DMS53 (cell line): Measurements from ENCODE around the gene DHX32.

ENCODE experiments used
- DNase-seq: peaks from one replicate; lab custom pipeline; 2025; lab: John Stamatoyannopoulos, UW

Gene DHX32

DNA sequence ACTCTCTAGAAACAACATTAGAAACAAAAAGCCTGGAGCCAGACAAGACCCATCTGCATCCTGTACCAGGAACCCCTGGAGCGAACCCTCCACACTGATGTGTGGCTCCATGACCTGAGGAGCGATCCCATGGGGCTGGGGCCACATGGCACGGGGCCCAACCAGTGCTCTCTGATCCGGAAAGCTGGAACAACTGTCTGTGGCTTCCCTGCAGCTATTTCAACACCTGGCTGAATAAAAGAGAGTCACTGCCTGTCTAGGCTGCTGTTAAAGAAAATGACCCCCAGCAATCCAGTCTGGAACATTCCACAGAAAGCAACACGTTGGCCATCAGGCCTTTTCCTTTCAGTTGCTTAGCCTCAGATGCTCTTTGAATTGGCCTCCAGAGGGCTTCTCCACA is 79.0 kb downstream of the DHX32 start:
- DNase-seq: no peak

DNA sequence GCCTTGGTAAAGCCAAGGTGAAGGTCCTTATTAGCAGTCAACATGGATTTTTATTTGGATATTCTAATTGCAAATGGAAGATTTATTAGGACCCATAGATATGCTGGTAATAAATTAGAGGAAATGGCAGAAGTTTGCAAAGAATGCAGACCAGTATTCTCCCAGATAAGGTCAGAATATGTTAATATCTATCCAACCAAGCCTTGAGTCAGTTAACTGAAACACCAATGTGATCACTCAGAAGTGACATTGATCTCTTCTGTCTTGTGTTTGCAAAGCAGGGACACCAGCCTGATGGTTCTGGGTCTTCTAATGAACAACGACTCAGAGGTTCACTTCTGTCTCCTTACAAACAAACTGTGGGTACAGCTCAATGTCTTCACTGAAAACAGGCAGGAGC is 79.5 kb downstream of the DHX32 start:
- DNase-seq: no peak

GRCh38 chr10:125799451-125800182 is 81.5 kb downstream of the DHX32 start:
- no peak for DNase-seq

DNA sequence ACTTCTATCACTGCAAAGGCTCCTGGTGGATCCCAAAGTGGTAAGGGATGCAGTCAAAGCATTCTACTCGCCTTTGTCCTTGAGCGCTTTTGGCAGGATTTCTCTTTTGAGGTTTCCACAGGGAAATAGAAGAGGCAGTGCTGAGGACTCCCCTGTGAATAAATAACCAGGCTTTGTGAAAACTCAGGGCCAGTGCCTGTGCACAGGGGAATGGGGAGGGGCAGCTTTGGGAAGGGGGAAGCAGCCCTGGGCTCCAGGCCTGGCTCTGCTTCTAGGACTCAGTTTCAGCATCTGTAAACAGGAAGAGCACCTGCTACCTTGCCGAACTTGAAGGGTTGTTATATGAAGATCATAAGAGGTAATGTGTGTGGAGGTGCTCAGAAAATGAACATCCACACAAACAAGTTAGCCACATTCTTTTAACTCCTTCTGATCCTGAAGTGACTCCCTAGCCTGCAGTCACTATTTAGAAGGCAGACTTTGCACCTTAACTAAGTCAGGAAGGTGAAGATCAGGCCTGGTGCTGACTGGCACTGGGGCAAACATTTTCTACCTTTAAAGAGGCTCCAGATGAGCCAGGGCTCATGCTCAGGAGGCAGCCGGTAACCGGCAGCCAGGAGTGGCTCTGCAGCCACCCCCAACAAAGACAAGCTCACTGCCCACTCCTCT is 83.0 kb downstream of the DHX32 start:
- no peak for DNase-seq

GRCh38 chr10:125797424-125797823 is 83.7 kb downstream of the DHX32 start:
- no peak for DNase-seq

GRCh38 chr10:125795637-125796190 is 85.4 kb downstream of the DHX32 start:
- no peak for DNase-seq

GRCh38 chr10:125795128-125795527 is 86.0 kb downstream of the DHX32 start:
- DNase-seq: no peak

DNA sequence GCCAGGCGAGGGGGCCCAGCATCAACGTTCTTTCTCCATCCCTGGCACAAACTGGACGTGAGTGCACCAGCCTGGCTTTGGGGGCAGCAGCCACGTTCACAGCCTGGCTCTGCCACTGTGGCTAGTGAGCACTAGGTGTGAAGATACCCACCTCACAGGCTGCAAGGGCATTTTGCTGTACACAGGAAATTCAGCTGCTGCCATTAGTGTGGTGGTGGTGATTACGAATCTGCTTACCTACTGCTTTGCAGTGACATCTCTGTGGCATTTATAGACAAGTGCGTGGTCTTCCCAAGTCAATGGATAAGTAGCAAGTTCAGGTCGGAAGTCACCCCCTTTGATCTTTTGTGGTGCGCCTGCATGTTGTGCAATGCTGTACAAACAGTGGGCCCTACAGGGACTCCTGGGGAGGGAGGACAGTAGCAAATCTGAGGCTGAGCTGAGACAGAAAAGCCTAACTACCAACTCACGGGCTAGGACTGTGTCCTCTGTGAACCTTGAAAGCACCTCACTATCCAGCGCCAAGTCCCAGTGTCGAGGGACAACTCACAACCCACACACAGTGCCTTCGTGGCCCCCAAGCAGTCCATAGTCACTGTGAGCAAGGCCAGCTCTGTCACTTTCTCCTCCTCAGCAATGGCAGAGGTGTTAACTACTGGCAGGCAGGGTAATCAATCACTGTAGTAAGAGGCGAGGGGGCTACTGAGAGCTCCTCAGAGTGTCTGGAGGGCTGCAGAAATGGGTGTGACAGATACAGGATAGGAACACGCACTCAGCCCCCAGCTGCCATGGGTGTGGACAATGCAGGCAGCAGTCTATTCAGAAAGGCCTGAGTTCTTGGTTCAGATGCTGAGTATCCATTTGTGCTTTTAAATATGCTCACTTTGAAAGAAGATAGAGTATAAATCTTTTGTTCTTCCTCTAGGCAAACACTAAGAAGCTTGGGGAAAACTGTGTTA is 88.5 kb downstream of the DHX32 start:
- no peak for DNase-seq

GRCh38 chr10:125788156-125789034 is 92.7 kb downstream of the DHX32 start:
- peak; percentile 11 for DNase-seq
